PC-9 (cell line): Measurements from ENCODE around the gene C14orf132.

Experiments used
- CTCF ChIP-seq: fragments of 200-600 bp; sonication (generic); conservative IDR thresholded peaks from 2 replicates; pipeline ENCODE4 v1.6.1; 2017; ENCODE audit warnings: mixed run types, antibody characterized with exemption, mild to moderate bottlenecking, moderate library complexity
- EZH2 ChIP-seq: fragments of 200-600 bp; sonication (generic); IDR thresholded peaks from 2 replicates; pipeline ENCODE4 v1.8.0; 2017; ENCODE audit warnings: antibody characterized with exemption, low read depth

GRCh38 chr14:96078625-96079016, 39.5 kb downstream of the C14orf132 start:
- no peak for TF ChIP-seq CTCF
- no peak for TF ChIP-seq EZH2
